Adrenal gland (tissue), 5 donors: ENCODE results near the gene KRT15.

ENCODE experiments used
- CTCF ChIP-seq, 6 experiments: fragments of 450-650 bp in 4 of 6; fragments of 200-600 bp in 2 of 6; sonication (generic) in 1 of 6; IDR thresholded peaks; 1 replicate in 5 of 6; 2 replicates in 1 of 6; pipeline versions ENCODE4 v1.5.1 to v1.8.0; 2016 to 2021; ENCODE audit warnings: antibody characterized with exemption in 6 of 6, mild to moderate bottlenecking in 2 of 6, moderate library complexity in 1 of 6
- POLR2A ChIP-seq, 2 donors: fragments of 450-650 bp; IDR thresholded peaks; one replicate each; pipeline ENCODE4 v1.6.1; 2017; ENCODE audit warnings: antibody characterized with exemption in 2 of 2, mild to moderate bottlenecking in 2 of 2, moderate library complexity in 1 of 2
- donor health status: DM: no; HTN: no; CAD: no.

DNA sequence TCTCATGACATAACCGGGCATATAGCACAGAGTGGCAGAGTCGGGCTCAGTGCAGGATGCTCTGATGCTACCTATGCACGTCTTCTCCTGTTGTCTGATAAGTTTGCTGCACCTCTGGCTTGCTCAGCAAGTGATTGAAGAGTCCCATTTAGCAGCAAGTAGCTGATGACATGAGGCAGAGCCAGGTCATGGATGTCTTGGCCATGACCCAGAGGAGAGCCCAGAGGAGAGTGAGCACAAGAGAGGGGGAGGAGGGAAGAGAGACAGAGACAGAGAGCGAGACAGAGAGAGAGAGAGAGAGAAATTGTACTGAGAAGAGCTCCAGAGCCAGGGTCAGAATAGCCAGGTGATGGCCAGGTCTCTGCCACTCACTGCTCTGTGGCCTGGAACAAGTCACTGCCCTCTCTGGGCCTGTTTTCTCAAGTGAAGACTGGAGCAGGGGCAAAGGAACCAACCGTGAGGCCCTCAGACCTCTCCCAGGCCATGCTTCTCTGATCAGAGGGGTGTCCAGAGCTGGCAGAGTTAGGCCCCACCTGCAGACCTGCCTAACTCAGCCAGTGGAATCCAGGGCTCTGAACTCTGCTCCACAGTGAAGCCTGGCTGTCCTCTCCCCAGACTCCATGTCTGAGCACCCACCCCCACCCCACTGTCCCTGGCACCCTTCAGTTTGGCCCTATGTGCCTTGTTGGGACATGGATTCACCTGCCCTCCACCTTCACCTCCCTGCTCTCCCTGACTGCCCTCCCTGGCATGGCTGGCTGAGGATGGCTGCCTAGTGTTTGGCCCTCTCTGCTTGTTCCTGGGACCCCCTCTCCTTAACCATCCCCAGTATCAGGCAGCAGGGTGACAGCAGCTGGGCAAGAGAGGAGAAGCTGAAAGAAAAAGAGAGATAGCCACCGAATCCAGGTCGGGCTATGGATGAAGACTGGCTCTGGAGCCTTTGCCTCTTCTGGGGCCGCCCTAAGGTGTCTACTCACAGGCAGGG, 33.5 kb downstream of the KRT15 start:
- TF ChIP-seq POLR2A (IDR thresholded peaks at IDR 0.05) (no peak), CTCF (IDR thresholded peaks at IDR 0.05) (no peak)
